Fibroblast of gingiva (primary cell): ENCODE results near the gene MINDY2.
"Not testable (repeated sequence)": the region's sequence is repeated elsewhere in the genome, so short reads cannot be mapped to it uniquely, and the experiment has no call there.

Experiments used
- DNase-seq: peaks from one replicate; pipeline ENCODE4 v3.0.0-alpha.2; 2011; ENCODE audit warnings: low read depth

The MINDY2 gene

DNA sequence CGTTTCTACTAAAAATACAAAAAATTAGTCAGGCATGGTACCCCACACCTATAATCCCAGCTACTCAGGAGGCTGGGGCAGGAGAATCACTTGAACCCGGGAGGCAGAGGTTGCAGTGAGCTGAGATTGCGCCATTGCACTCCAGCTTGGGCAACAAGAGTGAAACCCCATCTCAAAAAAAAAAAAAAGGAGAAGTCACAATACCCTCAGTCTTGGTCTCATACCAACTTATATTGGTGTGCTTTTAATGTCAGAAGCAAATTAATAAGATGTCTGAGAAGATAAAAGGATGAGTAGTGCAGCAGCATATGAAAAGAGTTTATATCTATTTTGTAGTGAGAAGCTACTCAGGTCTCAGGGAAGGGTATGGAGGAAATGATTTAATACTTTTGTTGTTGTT, 112.8 kb downstream of the MINDY2 start:
- not testable (repeated sequence) for DNase-seq

DNA sequence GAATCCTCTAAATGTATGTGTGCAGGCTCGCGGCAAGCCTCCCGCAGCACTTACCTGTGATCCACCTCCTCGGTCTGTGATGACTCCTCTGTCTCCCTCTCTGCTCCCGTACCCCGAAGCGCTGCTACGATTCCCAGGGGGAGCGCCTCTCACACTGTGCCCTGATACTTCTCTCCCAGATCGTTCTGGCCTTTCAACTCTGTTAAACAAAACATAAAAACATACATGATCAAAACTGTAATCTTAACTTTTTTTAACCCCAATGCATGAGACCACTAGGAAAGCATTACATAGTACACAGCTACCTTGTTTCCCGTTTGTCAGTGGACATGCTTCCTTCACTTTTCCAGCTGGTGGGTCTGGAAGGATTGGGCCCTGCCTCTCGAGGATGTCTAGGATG, 115.8 kb downstream of the MINDY2 start:
- no peak for DNase-seq

- DNase-seq = no peak
These were observed 118.3 kb downstream of the MINDY2 start for GRCh38 chr15:58889363-58889762.

DNA sequence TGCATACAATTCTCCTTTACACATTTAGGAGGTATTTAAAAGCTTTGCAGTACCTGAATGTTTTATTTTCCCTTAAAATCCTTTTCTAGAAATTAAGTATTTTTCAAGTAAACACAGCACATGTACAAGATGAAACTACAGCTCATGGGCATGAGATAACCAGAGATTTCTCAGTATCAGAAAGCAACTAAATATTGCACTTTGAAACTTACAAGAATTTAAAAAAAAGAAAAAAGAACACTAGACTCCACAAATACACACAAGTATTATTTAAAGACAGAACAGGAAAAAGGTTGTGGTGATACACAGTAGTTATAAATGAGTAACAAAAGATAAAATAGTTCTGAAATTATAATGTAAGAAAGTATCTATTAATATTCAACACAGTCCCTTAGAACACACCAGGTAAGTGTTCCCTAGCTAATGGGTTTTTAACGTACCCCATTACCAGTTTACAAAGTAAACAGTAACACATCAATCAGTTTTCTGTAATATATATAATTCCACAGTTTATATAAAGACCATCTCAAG, 127.1 kb downstream of the MINDY2 start:
- no peak for DNase-seq

DNA sequence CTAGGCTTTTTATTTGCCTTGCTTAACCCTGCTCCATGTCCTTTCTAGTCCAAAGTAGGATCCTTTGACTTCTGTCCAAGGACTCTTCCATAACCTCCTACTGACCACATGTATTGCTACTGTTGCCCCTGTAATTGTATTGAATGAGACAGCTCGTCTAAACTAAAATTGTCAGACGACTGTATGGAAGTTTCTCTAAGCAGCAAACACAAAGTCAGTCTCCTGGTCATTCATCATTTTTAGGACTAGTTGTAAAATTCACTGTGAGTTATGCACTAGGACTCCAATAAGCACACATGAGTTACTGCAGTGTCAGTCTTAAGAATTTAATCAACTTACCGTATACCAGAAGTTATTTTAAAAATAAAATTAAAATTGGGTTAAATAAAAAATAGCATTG, 129.5 kb downstream of the MINDY2 start:
- no peak for DNase-seq

DNA sequence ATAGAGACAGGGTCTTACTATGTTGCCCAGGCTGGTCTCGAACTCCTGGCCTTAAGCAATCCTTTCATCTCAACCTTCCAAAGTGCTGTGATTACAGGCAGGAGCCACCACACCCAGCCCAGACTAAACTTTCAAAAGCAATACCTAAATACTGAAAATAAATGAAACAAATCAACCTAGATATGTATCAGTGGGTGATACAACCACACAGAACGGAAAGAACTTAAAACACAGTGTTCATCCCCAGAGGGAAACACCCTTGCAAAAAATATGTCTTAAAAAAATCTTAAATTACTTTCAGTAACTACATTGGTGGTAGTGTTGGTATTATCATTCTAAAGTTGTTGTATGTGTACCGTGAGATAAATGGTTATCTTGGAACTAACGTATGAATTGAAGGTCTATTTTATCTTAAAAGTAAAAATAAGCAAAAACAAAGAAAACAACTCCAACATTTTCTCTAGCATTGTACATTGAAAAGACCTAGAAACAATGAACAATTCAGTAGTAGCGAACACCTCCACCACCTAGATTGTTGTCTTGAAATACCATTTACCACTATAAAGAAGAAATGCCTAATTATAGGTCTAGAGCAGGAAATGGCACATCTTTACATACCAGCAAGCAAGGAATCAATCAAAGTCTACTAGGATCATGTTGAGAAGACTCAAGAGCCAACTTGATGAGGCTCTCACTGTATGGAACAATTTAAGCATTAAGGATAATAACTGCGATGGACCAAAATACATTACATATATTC, 137.6 kb downstream of the MINDY2 start:
- DNase-seq = no peak

DNA sequence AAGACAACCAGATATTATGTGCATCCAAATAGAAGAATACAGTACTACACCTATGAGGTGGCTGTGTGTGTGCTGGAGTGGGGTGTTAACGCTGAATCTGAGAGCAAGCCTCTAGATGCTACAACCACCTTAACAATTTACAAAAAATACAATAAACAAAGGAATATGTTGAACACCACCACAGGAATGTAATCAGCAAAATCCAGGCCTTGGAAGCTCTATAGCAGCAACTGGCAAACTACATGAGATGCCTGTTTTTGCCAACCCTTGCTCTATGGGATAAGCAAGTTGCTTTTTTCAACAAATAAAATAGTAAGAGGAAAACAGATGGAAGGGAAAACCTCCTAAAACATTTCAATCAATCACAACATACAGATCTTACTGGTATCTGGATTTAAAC, 138.5 kb downstream of the MINDY2 start:
- peak; percentile 10 for DNase-seq

DNA sequence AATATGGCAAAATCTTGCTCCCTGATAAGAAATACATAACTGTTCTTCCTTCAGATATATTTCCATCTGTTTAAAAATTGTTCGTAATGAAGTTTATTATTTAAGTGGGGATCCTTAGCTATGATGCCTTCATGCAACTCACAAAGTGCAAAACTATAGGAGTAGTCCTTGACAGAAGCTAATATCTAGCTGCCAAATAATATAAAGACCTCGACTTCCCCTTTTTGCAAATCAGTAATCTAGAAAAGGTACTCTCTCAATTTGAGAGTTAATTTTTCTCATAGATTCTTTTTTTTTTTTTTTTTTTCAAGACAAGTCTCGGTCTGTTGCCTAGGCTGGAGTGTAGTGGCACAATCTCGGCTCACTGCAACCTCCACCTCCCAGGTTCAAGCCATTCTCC, 139.4 kb downstream of the MINDY2 start:
- DNase-seq = no peak
